GM19452 (cell line): ENCODE measurements around the gene MAST2.
"Not testable (repeated sequence)": the region's sequence is repeated elsewhere in the genome, so short reads cannot be mapped to it uniquely, and the experiment has no call there.

Experiments used
- ATAC-seq: cut with Tn5 transposase; IDR thresholded peaks from one replicate; pipeline ENCODE4 v1.9.1; 2021; ENCODE audit not compliant: unreplicated experiment

Gene MAST2

GRCh38 chr1:46056325-46056724 is 252.9 kb downstream of the MAST2 start:
- ATAC-seq, result no peak

DNA sequence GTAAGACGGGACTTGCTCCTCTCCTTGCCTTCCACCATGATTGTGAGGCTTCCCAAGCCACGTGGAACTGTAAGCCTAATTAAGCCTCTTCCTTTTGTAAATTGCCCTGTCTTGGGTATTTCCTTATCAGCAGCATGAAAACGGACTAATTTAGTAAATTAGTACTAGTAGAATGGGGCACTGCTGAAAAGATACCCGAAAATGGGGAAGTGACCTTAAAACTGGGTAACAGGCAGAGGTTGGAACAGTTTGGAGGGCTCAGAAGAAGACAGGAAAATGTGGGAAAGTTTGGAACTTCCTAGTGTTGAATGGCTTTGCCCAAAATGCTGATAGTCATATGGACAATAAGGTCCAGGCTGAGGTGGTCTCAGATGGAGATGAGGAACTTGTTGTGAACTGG is 253.8 kb downstream of the MAST2 start:
- ATAC-seq, result not testable (repeated sequence)

DNA sequence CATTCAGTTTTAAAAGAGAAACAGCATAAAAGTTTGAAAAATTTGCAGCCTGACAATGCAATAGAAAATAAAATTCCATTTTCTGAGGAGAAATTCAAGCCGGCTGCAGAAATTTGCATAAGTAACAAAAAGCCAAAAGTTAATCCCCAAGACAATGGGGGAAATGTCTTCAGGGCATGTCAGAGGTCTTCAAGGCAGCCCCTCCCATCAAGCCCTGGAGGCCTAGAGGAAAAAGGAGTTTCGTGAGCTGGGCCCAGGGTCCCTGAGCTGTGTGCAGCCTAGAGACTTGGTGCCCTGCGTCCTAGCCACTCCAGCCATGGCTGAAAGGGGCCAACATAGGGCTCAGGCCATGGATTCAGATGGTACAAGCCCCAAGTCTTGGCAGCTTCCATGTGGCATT is 254.4 kb downstream of the MAST2 start:
- no peak for ATAC-seq

DNA sequence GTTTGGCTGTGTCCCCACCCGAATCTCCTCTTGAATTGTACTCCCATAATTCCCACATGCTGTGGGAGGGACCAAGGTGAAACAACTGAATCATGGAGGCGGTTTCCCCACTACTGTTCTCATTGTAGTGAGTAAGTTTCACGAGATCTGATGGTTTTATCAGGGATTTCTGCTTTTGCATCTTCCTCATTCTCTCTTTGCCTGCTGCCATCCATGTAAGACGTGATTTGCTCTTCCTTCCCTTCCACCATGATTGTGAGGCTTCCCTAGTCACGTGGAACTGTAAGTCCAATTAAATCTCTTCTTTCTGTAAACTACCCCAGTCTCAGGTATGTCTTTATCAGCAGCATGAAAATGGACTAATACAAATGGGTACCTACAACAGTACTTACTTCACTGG is 255.5 kb downstream of the MAST2 start:
- no peak for ATAC-seq

- no peak for ATAC-seq
Observed at GRCh38 chr1:46061146-46061545, 257.7 kb downstream of the MAST2 start.

DNA sequence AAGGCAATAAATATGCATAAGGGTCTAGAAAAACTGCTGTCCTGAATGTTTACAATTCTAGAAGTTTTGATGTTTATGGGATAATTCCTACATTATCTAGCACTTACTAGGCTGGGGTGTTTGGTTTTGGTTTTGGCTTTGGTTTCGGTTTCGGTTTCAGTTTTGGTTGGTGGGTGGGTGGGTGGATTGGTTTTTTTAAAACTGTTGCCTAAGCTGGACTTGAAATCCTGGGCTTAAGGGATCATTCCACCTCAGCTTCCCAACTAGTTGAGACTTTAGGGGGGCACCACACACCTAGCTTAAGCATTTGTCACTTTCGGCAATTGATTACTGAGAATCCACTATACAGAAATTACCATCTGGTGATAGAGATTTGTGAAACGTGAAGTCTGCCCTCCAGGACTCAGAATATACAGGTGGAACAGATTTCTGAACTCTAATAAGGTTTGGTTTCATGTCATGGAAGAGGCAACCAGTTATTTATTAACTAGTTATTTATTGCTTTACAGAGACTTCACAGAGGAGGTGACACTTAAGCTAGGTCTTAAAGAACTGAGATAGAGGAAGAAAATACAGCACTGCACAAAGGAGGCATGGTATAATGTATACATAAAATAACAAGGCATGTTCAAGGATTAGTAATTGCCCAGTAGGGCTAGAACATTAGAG is 259.4 kb downstream of the MAST2 start:
- peak; percentile 58 for ATAC-seq

DNA sequence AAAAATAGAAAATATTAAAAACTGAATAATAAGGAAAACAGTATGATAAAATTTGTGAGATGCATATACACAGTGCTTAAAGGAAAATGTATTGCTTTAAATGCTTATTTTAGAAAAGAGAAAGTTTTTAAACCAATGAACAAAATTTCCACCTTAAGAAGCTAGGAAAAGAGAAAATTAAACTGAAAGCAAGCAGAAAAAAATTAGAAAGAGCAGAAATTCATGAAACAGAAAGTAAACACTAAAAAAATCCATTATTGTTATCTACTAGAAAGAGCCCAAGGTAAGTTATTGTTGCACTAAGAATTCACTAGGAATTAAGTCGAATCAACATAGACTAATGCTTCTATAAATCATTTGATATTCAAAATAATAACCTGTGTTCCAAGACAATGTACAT is 261.3 kb downstream of the MAST2 start:
- ATAC-seq, result no peak

DNA sequence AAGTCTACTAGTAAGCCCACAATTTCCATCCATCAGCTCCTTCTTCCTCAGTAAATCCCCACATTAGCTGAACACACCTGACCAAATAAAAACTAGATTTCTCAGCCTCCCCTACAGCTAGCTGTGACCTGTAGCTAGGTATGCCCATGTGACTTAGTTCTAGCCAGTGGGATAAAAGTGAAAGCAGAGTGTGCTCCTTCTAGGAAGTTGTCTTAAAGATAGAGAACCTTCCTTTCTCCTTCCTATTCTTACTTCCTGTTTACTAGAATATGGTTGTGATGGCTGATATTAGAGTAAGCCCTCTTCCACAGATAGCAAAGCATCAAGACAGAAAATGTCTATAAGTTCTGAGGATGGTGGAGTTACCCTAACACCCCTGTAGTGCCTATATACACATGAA is 262.0 kb downstream of the MAST2 start:
- no peak for ATAC-seq

GRCh38 chr1:46067652-46068051 is 264.2 kb downstream of the MAST2 start:
- no peak for ATAC-seq

GRCh38 chr1:46068525-46068924 is 265.1 kb downstream of the MAST2 start:
- no peak for ATAC-seq

GRCh38 chr1:46070164-46070814 is 266.9 kb downstream of the MAST2 start:
- ATAC-seq, result no peak

GRCh38 chr1:46072975-46073374 is 269.6 kb downstream of the MAST2 start:
- ATAC-seq, result no peak

DNA sequence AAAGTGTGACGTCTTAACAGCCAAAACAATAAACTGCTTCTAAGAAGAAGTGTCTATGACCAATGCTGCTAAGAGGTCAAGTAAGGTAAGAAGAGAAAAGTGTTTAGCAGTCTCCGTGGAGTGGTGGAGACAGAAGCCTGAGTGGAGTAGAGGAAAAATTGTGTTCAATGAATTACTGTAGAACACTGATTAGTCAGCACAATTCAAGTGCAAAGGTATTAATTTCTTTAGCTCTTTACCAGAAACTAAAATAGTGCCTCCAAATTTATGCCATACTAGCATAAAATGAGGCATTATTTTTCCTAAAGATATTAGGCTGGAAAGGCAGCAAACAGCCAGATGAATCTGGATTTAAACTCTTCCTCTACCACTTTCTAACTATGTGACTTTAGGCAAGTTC is 272.9 kb downstream of the MAST2 start:
- no peak for ATAC-seq

DNA sequence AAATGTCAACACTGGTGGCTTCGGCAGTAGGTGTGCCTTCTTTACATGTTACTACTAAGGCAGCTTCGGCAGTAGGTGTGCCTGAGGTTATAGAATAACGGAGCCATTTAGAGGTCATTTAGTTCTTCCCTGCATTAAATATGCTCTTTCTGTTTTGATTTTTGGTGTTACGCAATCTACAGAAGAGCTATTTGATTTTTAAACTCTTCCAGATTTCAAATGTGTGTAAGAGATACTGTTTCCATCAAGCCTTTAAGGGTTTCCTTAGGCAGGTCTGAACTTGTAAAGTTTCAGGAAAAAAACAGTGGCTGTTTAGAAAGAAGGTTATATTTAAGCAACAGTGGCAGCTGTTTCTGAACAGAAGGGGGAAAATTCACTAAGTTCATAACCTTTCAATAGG is 274.2 kb downstream of the MAST2 start:
- no peak for ATAC-seq

- ATAC-seq, result no peak
Observed at GRCh38 chr1:46080257-46080656, 276.8 kb downstream of the MAST2 start.

DNA sequence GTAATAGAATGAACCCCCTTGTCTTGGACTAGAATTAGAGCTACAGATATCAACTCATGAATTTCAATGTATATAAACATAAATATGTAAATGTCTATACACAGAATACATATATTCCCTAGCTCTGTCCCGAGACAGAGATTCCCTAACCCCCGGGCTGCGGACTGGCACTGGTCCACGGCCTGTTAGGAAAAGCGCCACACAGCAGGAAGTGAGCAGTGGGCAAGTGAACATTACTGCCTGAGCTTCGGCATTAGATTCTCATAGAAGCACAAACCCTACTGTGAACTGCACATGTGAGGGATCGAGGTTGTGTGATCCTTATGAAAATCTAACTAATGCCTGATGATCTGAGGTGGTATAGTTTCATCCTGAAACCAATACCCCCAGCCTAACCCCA is 277.8 kb downstream of the MAST2 start:
- no peak for ATAC-seq

GRCh38 chr1:46081619-46082018 is 278.2 kb downstream of the MAST2 start:
- ATAC-seq, result no peak

DNA sequence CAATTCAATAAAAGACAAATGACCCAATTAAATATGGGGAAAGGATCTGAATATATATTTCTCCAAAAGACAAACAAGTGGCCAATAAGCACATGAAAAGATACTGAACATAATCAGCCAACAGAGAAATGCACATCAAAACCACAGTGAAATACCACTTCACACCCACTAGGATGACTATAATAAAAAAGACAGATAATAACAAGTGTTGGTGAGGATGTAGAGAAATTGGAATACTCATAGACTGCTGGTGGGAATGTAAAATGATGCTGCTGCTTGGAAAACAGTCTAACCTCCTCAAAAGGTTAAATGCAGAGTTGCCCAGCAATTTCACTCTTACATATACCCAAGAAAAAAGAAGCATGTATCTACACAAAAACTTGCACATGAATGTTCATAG is 280.2 kb downstream of the MAST2 start:
- no peak for ATAC-seq

DNA sequence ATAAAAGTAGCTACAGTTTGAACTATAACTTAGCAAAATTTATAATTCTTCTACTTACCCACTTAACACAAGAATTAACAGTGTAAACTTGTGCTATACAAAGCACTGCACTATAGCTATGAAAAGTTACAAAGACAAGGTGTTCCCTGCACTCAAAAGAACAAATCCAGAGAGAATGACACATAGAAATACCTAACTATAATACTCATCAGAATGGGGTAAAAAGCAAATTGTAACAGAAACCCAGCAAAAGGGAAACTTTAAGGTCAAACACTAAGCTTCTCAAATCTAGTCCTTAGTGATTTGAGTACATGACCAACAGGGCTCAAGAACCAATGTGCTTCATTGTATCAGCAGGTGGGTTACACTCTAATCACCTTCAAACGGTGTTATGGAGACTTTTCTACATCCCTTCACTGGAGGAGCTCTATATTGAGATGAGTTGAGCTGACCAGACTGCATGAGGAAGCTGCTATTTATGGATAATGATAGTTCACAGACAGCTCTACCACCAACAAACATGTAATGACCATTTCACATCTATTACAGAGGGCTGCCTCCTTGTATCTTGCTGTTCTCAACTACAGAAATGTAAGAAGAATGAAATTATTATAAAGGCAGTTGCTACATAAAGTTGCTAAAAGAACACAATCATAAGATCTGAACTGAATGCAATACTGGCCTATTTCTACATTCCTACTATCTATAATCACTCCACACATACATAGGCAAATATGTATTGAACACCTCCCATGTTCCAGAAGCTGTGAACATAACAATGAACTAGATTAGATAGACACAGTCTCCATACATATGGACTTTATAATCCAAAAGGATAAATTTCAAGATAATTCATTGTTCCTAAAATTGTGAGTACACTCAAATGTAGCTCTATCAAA is 281.4 kb downstream of the MAST2 start:
- ATAC-seq, result no peak
